VCaP (cell line): Measurements from ENCODE around the gene ACE.

Experiments
- H3K27ac ChIP-seq: fragments of 450-650 bp; 2 replicates; pipeline ENCODE4 v1.5.1; 2017
- CTCF ChIP-seq: fragments of 450-650 bp; conservative IDR thresholded peaks from 2 replicates; pipeline ENCODE4 v1.5.1; 2017; ENCODE audit warnings: mild to moderate bottlenecking, moderate library complexity

Gene ACE

GRCh38 chr17:63519972-63520882 lies 43.4 kb downstream of the ACE start:
- no peak for TF ChIP-seq CTCF
- H3K27ac ChIP-seq, result peak overlapping the region; percentile 100

- TF ChIP-seq CTCF, result no peak
- peak within 1 kb of the TSS; percentile 100 for H3K27ac ChIP-seq
These were observed 46.5 kb downstream of the ACE start, which contains the start of gene KCNH6 for GRCh38 chr17:63523253-63523855. KCNH6 (plus strand) TSS chr17:63523358; CDS start chr17:63523414, 56 bp downstream.

GRCh38 chr17:63524051-63524450 lies 47.2 kb downstream of the ACE start:
- no peak for TF ChIP-seq CTCF
- H3K27ac ChIP-seq, result peak overlapping the region; percentile 100

- H3K27ac ChIP-seq, result peak overlapping the region; percentile 100
- TF ChIP-seq CTCF, result peak; percentile 28; the same call in 1 of the 2 replicates
These were observed 48.5 kb downstream of the ACE start for GRCh38 chr17:63525190-63525946.

- H3K27ac ChIP-seq, result peak overlapping the region; percentile 10; the same call in 1 of the 2 replicates
- TF ChIP-seq CTCF, result no peak
These were observed 50.0 kb downstream of the ACE start for GRCh38 chr17:63526861-63527260.

- H3K27ac ChIP-seq, result 0 out of 2 replicates have a peak overlapping the region, but pooled peaks have one; percentile 10
- no peak for TF ChIP-seq CTCF
These were observed 51.3 kb downstream of the ACE start for GRCh38 chr17:63528183-63528582.
